Hematopoietic multipotent progenitor cell (in vitro differentiated cells): Measurements from ENCODE around the gene C2CD3. TPM values are rescaled to one million over a fixed set of nuclear protein-coding genes. Genes with fewer than 3 reads are reported as not detected.
"Not testable (repeated sequence)": the region's sequence is repeated elsewhere in the genome, so short reads cannot be mapped to it uniquely, and the experiment has no call there.

Experiments used
- DNase-seq, 3 donors: peaks; one replicate each; pipeline ENCODE4 v3.0.0-alpha.2; 2011 to 2015; ENCODE audit warnings: low read depth in 2 of 3, low spot score in 2 of 3
- total RNA-seq: library from RNA; depleted of rRNA; stranded (reverse); fragments of >200 nt; gene quantifications from one replicate; pipeline ENCODE4 v1.2.3, GENCODE V29; 2012

C2CD3 gene
- total RNA-seq, 1 donor: 21.3 TPM

GRCh38 chr11:74123008-74123448, 47.8 kb downstream of the C2CD3 start:
- DNase-seq: no peak

GRCh38 chr11:74121804-74122203, 49.0 kb downstream of the C2CD3 start:
- no peak for DNase-seq

- DNase-seq: not testable (repeated sequence)
These were observed 50.4 kb downstream of the C2CD3 start for GRCh38 chr11:74120260-74121035.

GRCh38 chr11:74116719-74117118, 54.1 kb downstream of the C2CD3 start:
- no peak for DNase-seq

- DNase-seq: no peak
These were observed 57.9 kb downstream of the C2CD3 start for GRCh38 chr11:74112877-74113276.

GRCh38 chr11:74106124-74106523, 64.7 kb downstream of the C2CD3 start:
- no peak for DNase-seq

- no peak for DNase-seq
These were observed 68.5 kb downstream of the C2CD3 start for GRCh38 chr11:74102321-74102720.

GRCh38 chr11:74100735-74101134, 70.1 kb downstream of the C2CD3 start:
- DNase-seq: no peak

- no peak for DNase-seq
These were observed 70.6 kb downstream of the C2CD3 start for GRCh38 chr11:74100231-74100630.

GRCh38 chr11:74097686-74098237, 73.0 kb downstream of the C2CD3 start:
- DNase-seq: peak in 1 of 3 donors; percentile 12

GRCh38 chr11:74094393-74094792, 76.4 kb downstream of the C2CD3 start:
- no peak for DNase-seq

- DNase-seq: no peak
These were observed 78.4 kb downstream of the C2CD3 start for GRCh38 chr11:74092425-74092824.

- DNase-seq: no peak
These were observed 79.3 kb downstream of the C2CD3 start for GRCh38 chr11:74091549-74091948.

GRCh38 chr11:74090701-74091100, 80.1 kb downstream of the C2CD3 start:
- peak in 1 of 3 donors; percentile 24 for DNase-seq

GRCh38 chr11:74086242-74086884, 84.4 kb downstream of the C2CD3 start:
- peak in 1 of 3 donors; percentile 37 for DNase-seq

GRCh38 chr11:74085542-74085892, 85.3 kb downstream of the C2CD3 start:
- DNase-seq: peak in 2 of 3 donors; percentile 56 to 83

- DNase-seq: no peak
These were observed 85.8 kb downstream of the C2CD3 start for GRCh38 chr11:74084796-74085541.

- DNase-seq: not testable (repeated sequence)
These were observed 86.9 kb downstream of the C2CD3 start for GRCh38 chr11:74083927-74084326.

GRCh38 chr11:74081428-74081827, 89.4 kb downstream of the C2CD3 start:
- DNase-seq: no peak

GRCh38 chr11:74077193-74077592, 93.6 kb downstream of the C2CD3 start:
- no peak for DNase-seq

GRCh38 chr11:74072721-74073120, 98.1 kb downstream of the C2CD3 start:
- DNase-seq: no peak
